ENCODE measurements around the gene CAPN5. TPM values are rescaled to one million over a fixed set of nuclear protein-coding genes. Genes with fewer than 3 reads are reported as not detected.
A peak's percentile ranks its signal among the peaks of the same experiment; 100 is the strongest.

CAPN5 gene
- total and polyA plus RNA-seq, 2 of the 13 experiments (the other 11 are each of a cell fraction or from before 2014, with no cell fraction given), result 0.27 to 1.2 TPM

DNA sequence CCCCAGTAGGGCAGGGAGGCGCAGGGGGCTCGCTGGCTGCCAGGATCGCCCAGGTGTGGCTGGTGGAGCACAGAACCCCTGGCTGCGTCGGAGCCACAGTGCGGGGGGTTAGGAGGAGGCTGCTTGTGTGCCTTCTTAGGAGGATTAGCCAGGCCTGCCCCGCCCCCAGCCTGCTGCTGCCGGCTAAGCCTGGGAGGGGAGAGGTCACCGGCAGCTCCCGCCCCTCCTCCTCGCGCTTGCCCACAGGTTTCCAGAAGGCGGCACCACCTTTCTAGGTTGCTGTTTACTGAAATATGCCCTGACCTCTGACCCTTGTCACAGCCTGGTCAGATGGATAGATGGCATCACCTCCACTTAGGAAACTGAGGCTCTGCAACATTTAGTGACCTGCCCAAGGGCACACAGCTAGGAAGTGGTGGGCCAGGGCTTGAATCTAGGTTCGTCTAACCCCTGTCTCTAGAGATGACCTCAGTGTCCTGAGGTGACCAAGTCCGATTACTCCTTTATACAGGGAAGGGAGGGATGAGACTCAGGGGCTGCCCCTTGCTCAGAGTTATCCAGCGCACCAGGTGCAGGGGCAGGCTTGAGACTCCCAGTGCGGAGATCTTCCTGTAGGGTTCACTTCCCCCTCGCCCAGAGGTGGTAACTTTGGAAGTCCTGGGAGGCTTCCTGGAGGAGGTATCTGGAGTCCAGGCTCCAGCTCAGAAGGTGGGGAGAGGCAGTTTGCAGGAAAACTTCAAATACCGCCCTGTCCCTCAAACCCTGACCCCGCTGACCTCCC, 105.3 kb downstream of the CAPN5 start (continued):
- TF ChIP-seq ZNF451 (CRISPR knock-in tag; IDR thresholded peaks at IDR 0.05) (no peak), ZNF772 (CRISPR knock-in tag; IDR thresholded peaks at IDR 0.05) (0 out of 2 replicates have a peak, but pooled peaks have one; percentile 34), PITX1 (CRISPR knock-in tag; IDR thresholded peaks at IDR 0.05) (peak; percentile 92), STAG1 (CRISPR knock-in tag; IDR thresholded peaks at IDR 0.05) (peak; percentile 32; the same call in 1 of the 2 replicates), ZNF20 (CRISPR knock-in tag; IDR thresholded peaks at IDR 0.05) (no peak), MED1 (CRISPR knock-in tag; IDR thresholded peaks at IDR 0.05) (peak; percentile 30; the same call in 1 of the 2 replicates), MBNL3 (CRISPR knock-in tag; conservative IDR thresholded peaks at IDR 0.05) (no peak), ETV5 (CRISPR knock-in tag; IDR thresholded peaks at IDR 0.05; ENCODE audit: borderline replicate concordance) (no peak), PHF8 (CRISPR knock-in tag; IDR thresholded peaks at IDR 0.05) (no peak), SP5 (CRISPR knock-in tag; IDR thresholded peaks at IDR 0.05; ENCODE audit: borderline replicate concordance, low read depth) (peak; percentile 92), SOX13 (IDR thresholded peaks at IDR 0.05) (no peak), SOX13 (CRISPR knock-in tag; conservative IDR thresholded peaks at IDR 0.05 in 1 of 2, IDR thresholded peaks at IDR 0.05 in 1 of 2) (no peak), ZMYM3 (CRISPR knock-in tag; IDR thresholded peaks at IDR 0.05) (peak; percentile 72), MTF1 (CRISPR knock-in tag; IDR thresholded peaks at IDR 0.05) (no peak), NR2F2 (IDR thresholded peaks at IDR 0.05; ENCODE audit: borderline replicate concordance, low read depth) (peak; percentile 79), RXRB (CRISPR knock-in tag; IDR thresholded peaks at IDR 0.05; ENCODE audit: borderline replicate concordance) (peak; percentile 69; the same call in 1 of the 2 replicates), RBFOX2 (IDR thresholded peaks at IDR 0.05; ENCODE audit: low read depth, low read length) (no peak), ISL2 (CRISPR knock-in tag; IDR thresholded peaks at IDR 0.05) (0 out of 2 replicates have a peak, but pooled peaks have one; percentile 21), SATB2 (CRISPR knock-in tag; IDR thresholded peaks at IDR 0.05) (no peak), TBX3 (IDR thresholded peaks at IDR 0.05; ENCODE audit: borderline replicate concordance) (no peak), PRMT3 (CRISPR knock-in tag; IDR thresholded peaks at IDR 0.05; ENCODE audit: borderline replicate concordance, low read depth) (no peak), CBFB (CRISPR knock-in tag; IDR thresholded peaks at IDR 0.05) (0 out of 2 replicates have a peak, but pooled peaks have one; percentile 35), KDM5B (CRISPR knock-in tag; IDR thresholded peaks at IDR 0.05; ENCODE audit: borderline replicate concordance) (peak; percentile 14; the same call in 1 of the 2 replicates), ZNF263 (CRISPR knock-in tag; IDR thresholded peaks at IDR 0.05) (peak; percentile 45; the same call in 1 of the 2 replicates), ZMAT3 (CRISPR knock-in tag; conservative IDR thresholded peaks at IDR 0.05) (no peak)
- TF ChIP-seq, protein P1, sequence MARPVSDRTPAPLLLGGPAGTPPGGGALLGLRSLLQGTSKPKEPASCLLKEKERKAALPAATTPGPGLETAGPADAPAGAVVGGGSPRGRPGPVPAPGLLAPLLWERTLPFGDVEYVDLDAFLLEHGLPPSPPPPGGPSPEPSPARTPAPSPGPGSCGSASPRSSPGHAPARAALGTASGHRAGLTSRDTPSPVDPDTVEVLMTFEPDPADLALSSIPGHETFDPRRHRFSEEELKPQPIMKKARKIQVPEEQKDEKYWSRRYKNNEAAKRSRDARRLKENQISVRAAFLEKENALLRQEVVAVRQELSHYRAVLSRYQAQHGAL (CRISPR knock-in tag; IDR thresholded peaks at IDR 0.05; ENCODE audit: not compliant biosample characterization), result no peak
- TF ChIP-seq, protein P2, sequence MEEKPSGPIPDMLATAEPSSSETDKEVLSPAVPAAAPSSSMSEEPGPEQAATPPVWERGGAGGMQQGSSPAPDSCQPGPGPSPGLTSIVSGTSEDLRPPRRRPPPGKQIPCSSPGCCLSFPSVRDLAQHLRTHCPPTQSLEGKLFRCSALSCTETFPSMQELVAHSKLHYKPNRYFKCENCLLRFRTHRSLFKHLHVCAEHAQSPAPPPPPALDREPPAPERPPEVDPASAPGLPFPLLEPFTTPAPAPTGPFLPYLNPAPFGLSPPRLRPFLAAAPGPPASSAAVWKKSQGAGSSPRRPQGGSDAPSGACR (CRISPR knock-in tag; IDR thresholded peaks at IDR 0.05), result 0 out of 2 replicates have a peak, but pooled peaks have one; percentile 34
- TF ChIP-seq, protein P3, sequence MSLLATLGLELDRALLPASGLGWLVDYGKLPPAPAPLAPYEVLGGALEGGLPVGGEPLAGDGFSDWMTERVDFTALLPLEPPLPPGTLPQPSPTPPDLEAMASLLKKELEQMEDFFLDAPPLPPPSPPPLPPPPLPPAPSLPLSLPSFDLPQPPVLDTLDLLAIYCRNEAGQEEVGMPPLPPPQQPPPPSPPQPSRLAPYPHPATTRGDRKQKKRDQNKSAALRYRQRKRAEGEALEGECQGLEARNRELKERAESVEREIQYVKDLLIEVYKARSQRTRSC (CRISPR knock-in tag; IDR thresholded peaks at IDR 0.05; ENCODE audit: low read depth), result no peak
- TF ChIP-seq, protein P4, sequence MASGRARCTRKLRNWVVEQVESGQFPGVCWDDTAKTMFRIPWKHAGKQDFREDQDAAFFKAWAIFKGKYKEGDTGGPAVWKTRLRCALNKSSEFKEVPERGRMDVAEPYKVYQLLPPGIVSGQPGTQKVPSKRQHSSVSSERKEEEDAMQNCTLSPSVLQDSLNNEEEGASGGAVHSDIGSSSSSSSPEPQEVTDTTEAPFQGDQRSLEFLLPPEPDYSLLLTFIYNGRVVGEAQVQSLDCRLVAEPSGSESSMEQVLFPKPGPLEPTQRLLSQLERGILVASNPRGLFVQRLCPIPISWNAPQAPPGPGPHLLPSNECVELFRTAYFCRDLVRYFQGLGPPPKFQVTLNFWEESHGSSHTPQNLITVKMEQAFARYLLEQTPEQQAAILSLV (CRISPR knock-in tag; IDR thresholded peaks at IDR 0.05; ENCODE audit: borderline replicate concordance), result peak; percentile 40; the same call in 1 of the 2 replicates

All from HepG2 (cell line).